Stimulated activated CD4-positive, alpha-beta T cell treated with anti-CD3 and anti-CD28 coated beads, TNF-alpha, amount 100 ng/mL, for 48 hours (primary cell): Measurements from ENCODE around the gene NCOR1.
"Not testable (repeated sequence)": the region's sequence is repeated elsewhere in the genome, so short reads cannot be mapped to it uniquely, and the experiment has no call there.

Experiments used
- DNase-seq, 3 donors: peaks; one replicate each; pipeline ENCODE4 v3.0.0-alpha.2; 2020; ENCODE audit warnings: low read depth in 3 of 3

NCOR1 gene

GRCh38 chr17:16150251-16150856, 65.0 kb downstream of the NCOR1 start:
- no peak for DNase-seq

- no peak for DNase-seq
Measured at GRCh38 chr17:16148596-16148995, 66.7 kb downstream of the NCOR1 start.

- not testable (repeated sequence) for DNase-seq
Measured at GRCh38 chr17:16145319-16145890, 69.9 kb downstream of the NCOR1 start.

GRCh38 chr17:16141685-16142084, 73.6 kb downstream of the NCOR1 start:
- DNase-seq = no peak

- no peak for DNase-seq
Measured at GRCh38 chr17:16140854-16141253, 74.5 kb downstream of the NCOR1 start.

GRCh38 chr17:16135461-16135860, 79.9 kb downstream of the NCOR1 start:
- DNase-seq = no peak

GRCh38 chr17:16131593-16131992, 83.7 kb downstream of the NCOR1 start:
- DNase-seq = no peak

GRCh38 chr17:16129441-16130205, 85.7 kb downstream of the NCOR1 start:
- no peak for DNase-seq

- no peak for DNase-seq
Measured at GRCh38 chr17:16123531-16123930, 91.8 kb downstream of the NCOR1 start.

GRCh38 chr17:16122697-16123434, 92.5 kb downstream of the NCOR1 start:
- DNase-seq = no peak

- DNase-seq = no peak
Measured at GRCh38 chr17:16121915-16122314, 93.4 kb downstream of the NCOR1 start.

GRCh38 chr17:16120937-16121336, 94.4 kb downstream of the NCOR1 start:
- DNase-seq = no peak

- DNase-seq = no peak
Measured at GRCh38 chr17:16117149-16117548, 98.2 kb downstream of the NCOR1 start.

- not testable (repeated sequence) for DNase-seq
Measured at GRCh38 chr17:16115077-16115698, 100.1 kb downstream of the NCOR1 start.

- no peak for DNase-seq
Measured at GRCh38 chr17:16108871-16109270, 106.5 kb downstream of the NCOR1 start.

- no peak for DNase-seq
Measured at GRCh38 chr17:16108386-16108785, 106.9 kb downstream of the NCOR1 start.

GRCh38 chr17:16107165-16107770, 108.1 kb downstream of the NCOR1 start:
- no peak for DNase-seq

GRCh38 chr17:16106161-16106891, 109.0 kb downstream of the NCOR1 start:
- DNase-seq = no peak

- no peak for DNase-seq
Measured at GRCh38 chr17:16104189-16104588, 111.1 kb downstream of the NCOR1 start.

- DNase-seq = no peak
Measured at GRCh38 chr17:16101440-16101839, 113.9 kb downstream of the NCOR1 start.
